Neural crest cell (in vitro differentiated cells): ENCODE results near the gene TRIM47. TPM values are rescaled to one million over a fixed set of nuclear protein-coding genes. Genes with fewer than 3 reads are reported as not detected.

Source experiments
- DNase-seq: peaks from one replicate; pipeline ENCODE4 v3.0.0; 2021; ENCODE audit warnings: low read depth, mixed read lengths, low spot score
- H3K27ac Mint-ChIP-seq: one replicate; pipeline ENCODE4 v1.8.0; 2021; ENCODE audit warnings: mild to moderate bottlenecking, mixed read lengths; ENCODE audit not compliant: unreplicated experiment
- H3K27me3 Mint-ChIP-seq: 2 replicates; pipeline ENCODE4 v1.8.0; 2021; ENCODE audit warnings: low read depth, mild to moderate bottlenecking, mixed read lengths
- H3K36me3 Mint-ChIP-seq: 2 replicates; pipeline ENCODE4 v1.8.0; 2021; ENCODE audit warnings: low read depth, mild to moderate bottlenecking, mixed read lengths
- H3K4me1 Mint-ChIP-seq: 2 replicates; pipeline ENCODE4 v1.8.0; 2021; ENCODE audit warnings: mixed read lengths
- H3K4me3 Mint-ChIP-seq: one replicate; pipeline ENCODE4 v1.8.0; 2021; ENCODE audit warnings: mild to moderate bottlenecking, mixed read lengths
- H3K9me3 Mint-ChIP-seq: 2 replicates; pipeline ENCODE4 v1.8.0; 2021; ENCODE audit warnings: mixed read lengths
- total RNA-seq: library from RNA; stranded (reverse); gene quantifications from 2 replicates; pipeline ENCODE4 v1.2.1, GENCODE V29; 2021
- TF ChIP-seq, protein P1 (sequence below): fragments of 200-600 bp; sonication (generic); conservative IDR thresholded peaks from 2 replicates; pipeline ENCODE4 v1.5.0; 2021; ENCODE audit warnings: antibody characterized with exemption, mild to moderate bottlenecking

TRIM47 gene
- total RNA-seq, 1 donor from 2014 or later = 0.91 TPM

DNA sequence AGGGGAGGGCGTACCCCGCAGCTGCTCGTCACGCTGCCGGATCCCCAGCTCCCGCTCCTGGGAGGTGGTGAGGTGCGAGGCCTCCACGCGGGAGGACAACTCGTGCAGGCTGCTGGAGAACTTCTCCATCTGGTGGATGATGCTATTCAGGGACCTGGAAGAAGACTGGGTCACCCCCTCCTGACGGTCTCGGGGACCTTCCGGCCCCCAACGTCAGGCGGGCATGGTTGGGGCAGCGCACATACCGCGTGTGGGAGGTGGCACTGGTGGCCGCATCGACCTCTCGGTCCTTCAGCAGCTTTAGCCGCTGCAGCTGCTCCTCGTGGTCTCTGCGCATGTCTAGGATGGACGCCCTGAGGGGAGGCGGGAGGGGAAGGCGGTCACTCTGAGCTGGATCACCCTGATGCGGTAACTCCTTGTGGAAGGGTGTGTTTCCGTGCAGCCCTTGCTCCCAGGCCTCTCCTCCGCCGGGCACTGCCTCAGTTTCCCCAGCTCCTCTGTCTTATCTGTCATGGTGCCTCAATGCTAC, 39.6 kb upstream of the TRIM47 start:
- Mint-ChIP-seq H3K27ac (no peak overlapping the region), H3K4me1 (no peaks in the 10 kb centered on the region), H3K27me3 (no peaks in the 10 kb centered on the region), H3K36me3 (peaks cover 2% of the 10 kb centered on the region), H3K4me3 (no peak overlapping the region), H3K9me3 (no peaks in the 10 kb centered on the region)
- DNase-seq = no peak
- TF ChIP-seq, protein P1, sequence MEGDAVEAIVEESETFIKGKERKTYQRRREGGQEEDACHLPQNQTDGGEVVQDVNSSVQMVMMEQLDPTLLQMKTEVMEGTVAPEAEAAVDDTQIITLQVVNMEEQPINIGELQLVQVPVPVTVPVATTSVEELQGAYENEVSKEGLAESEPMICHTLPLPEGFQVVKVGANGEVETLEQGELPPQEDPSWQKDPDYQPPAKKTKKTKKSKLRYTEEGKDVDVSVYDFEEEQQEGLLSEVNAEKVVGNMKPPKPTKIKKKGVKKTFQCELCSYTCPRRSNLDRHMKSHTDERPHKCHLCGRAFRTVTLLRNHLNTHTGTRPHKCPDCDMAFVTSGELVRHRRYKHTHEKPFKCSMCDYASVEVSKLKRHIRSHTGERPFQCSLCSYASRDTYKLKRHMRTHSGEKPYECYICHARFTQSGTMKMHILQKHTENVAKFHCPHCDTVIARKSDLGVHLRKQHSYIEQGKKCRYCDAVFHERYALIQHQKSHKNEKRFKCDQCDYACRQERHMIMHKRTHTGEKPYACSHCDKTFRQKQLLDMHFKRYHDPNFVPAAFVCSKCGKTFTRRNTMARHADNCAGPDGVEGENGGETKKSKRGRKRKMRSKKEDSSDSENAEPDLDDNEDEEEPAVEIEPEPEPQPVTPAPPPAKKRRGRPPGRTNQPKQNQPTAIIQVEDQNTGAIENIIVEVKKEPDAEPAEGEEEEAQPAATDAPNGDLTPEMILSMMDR = no peak

DNA sequence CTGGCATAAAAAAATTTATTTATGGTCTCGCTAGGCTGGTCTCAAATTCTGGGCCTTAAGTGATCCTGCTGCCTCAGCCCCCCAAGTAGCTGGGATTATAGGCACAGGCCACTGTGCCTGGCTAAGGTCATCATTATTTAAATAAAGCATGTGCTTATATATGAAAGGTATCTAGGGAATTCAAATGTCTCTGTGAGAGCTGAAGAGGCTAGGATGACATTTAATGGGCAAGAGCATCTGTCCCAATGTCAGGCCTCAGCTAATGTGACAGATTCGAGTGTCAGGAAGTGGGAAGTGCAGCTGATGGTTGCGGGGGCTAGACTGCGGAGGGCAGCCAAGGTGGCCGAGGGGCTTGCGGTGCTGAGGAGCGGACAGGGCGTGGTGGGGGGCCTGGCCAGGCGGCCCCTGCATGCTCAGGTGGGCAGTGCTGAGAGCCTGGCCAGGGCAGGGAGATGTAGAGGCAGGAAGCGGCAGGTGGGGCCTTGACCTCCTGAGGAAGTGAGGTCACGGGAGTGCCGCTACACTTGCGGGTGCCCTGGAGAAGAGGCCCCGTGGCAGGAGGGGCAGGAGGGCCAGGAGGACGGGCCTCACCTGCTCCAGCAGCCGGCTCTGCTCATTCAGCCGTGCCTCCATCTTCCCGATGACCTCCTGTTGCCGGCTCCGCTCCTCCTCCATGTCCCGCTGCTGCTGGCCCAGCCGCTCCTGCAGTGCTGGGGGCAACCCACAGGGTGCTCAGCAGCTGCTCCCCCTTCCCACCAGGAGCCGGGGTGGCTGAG, 38.9 kb upstream of the TRIM47 start:
- no peak for DNase-seq
- no peaks in the 10 kb centered on the region for H3K27me3 Mint-ChIP-seq
- H3K9me3 Mint-ChIP-seq = no peaks in the 10 kb centered on the region
- TF ChIP-seq, protein P1 = no peak
- no peak overlapping the region for H3K27ac Mint-ChIP-seq
- H3K4me1 Mint-ChIP-seq = no peaks in the 10 kb centered on the region
- no peak overlapping the region for H3K4me3 Mint-ChIP-seq
- peaks cover 2% of the 10 kb centered on the region for H3K36me3 Mint-ChIP-seq

DNA sequence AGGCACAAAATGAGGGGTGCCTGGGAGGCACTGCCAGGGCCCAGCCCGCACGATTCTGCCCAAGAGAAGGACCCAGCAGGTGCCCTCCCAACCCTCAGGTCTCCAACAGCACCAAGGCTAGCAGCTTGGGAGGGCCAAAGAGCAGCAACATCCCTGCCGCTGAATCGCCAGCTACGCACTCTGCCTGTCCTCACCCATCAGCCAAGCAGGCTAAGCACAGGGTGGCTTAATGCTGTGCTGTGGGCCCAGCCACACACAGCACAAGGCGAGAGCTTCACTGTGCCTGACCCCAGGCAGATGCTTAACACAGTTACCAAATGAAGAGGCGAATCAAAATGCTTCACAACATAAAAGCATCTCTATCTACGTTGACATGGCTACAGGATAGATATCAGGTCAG, 36.9 kb upstream of the TRIM47 start:
- no peak for DNase-seq
- TF ChIP-seq, protein P1 = no peak
- H3K4me1 Mint-ChIP-seq = no peaks in the 10 kb centered on the region

DNA sequence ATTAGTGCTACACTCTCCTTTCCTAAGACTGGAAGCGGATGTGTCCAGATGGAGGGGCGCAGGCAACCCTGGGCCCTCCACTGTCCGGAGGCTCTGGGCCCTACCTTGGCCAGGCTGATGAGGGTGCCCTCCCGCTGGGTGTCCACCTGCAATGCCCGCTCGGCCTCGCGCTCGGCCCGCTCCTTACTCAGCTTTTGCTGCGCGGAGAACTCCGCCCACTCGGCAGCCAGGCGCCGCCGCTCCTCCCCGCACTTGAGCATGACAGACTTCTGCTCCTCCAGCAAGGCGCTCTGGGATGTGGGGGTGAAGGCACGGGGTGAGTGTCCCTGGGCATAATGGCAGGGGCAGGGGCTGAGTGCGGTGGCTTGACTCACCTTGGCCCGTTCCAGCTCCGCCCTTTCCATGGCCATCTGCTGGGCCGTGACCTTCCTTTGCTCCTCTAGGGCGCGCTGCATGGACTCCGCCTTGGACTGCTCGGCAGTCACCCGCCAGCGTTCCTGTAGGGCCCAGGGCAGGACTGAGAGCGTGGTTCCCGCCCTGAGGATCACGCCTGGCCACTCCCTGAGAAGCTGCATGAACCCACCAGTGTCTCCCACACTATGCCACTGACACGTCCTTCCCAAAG, 36.4 kb upstream of the TRIM47 start:
- Mint-ChIP-seq H3K4me3 (no peak overlapping the region), H3K9me3 (no peaks in the 10 kb centered on the region), H3K36me3 (peaks cover 2% of the 10 kb centered on the region), H3K27ac (no peak overlapping the region), H3K4me1 (no peaks in the 10 kb centered on the region), H3K27me3 (no peaks in the 10 kb centered on the region)
- DNase-seq = no peak
- TF ChIP-seq, protein P1 = no peak

More for the DNA sequence above, 36.9 kb upstream of the TRIM47 start:
- Mint-ChIP-seq H3K27me3 (no peaks in the 10 kb centered on the region), H3K27ac (no peak overlapping the region), H3K36me3 (peaks cover 2% of the 10 kb centered on the region), H3K4me3 (no peak overlapping the region), H3K9me3 (no peaks in the 10 kb centered on the region)

DNA sequence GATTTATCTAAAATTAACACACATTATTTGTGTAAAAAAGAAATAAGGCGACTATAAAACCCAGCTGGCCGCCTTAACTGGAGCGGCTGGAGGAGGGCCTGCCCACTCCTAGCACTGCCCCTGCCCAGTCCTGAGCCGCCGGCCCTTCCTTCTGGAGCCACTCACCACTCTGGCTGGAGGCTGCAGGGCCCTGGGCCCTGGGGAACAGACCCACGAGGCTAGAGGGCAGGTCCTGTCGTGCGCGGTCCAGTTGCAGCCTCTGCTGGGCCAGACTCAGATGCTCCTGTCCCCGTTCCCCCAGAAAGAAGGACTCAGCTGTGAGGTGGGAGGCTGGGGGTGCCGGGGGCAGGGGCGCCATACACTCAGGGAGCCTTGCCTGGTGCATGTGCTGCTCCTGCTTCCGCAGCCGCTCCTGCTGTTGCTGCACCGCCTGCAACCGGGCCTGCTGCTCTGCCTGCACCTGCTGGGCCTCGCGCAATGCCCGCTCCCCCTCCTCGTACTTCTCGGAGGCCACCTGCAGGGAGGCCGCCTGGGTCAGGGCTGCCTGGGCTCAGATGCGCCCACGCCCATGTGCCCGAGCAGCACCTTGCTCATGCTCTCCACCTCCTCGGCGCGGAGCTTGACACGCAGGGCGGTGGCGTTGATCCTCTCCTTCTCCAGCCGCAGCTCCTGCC, 35.3 kb upstream of the TRIM47 start:
- no peak overlapping the region for H3K4me3 Mint-ChIP-seq
- TF ChIP-seq, protein P1 = no peak
- no peaks in the 10 kb centered on the region for H3K27me3 Mint-ChIP-seq
- H3K36me3 Mint-ChIP-seq = peaks cover 2% of the 10 kb centered on the region
- no peak overlapping the region for H3K27ac Mint-ChIP-seq
- DNase-seq = no peak
- H3K4me1 Mint-ChIP-seq = no peaks in the 10 kb centered on the region
- no peaks in the 10 kb centered on the region for H3K9me3 Mint-ChIP-seq
